ENCODE results near the gene REPIN1. TPM values are rescaled to one million over a fixed set of nuclear protein-coding genes. Genes with fewer than 3 reads are reported as not detected.

The REPIN1 gene
- total RNA-seq, 1 experiment from 2014 or later = 106 TPM

DNA sequence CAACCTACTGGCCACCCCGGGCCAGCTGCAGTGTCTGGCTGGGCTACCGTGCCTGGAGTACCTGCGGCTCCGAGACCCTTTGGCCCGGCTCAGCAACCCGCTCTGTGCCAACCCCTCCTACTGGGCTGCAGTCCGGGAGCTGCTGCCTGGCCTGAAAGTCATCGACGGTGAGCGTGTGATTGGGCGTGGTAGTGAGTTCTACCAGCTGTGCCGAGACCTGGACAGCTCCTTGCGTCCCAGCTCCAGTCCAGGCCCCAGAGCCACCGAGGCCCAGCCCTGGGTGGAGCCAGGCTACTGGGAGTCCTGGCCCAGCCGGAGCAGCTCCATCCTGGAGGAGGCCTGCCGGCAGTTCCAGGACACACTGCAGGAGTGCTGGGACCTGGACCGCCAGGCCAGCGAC lies 31.4 kb upstream of the REPIN1 start:
- H4K20me1 ChIP-seq (ENCODE audit: insufficient read depth) = no peaks in the 10 kb centered on the region
- H3K4me1 ChIP-seq (ENCODE audit: control insufficient read depth in 1 of 2, insufficient read depth in 2 of 2, low read length in 2 of 2) = no peaks in the 10 kb centered on the region
- H3K36me3 ChIP-seq (ENCODE audit: control insufficient read depth in 1 of 2, insufficient read depth in 2 of 2, low read length in 2 of 2) = no peaks in the 10 kb centered on the region
- intact Hi-C loops (cut with micrococcal nuclease) = no loop called here
- H3K9ac ChIP-seq (ENCODE audit: low read length) = no peak overlapping the region
- POLR2A ChIA-PET = no interaction called here
- ATAC-seq (no peak), DNase-seq (ENCODE audit: low read depth, low spot score) (no peak)
- BruUV-seq (replicated peaks) = no TSS peak
- no peaks in the 10 kb centered on the region for H3K9me3 ChIP-seq (ENCODE audit: control insufficient read depth in 1 of 2, insufficient read depth in 1 of 2, low read depth in 1 of 2, low read length in 2 of 2)
- no peaks in the 10 kb centered on the region for H3K27me3 ChIP-seq (ENCODE audit: insufficient read depth, low read length)
- TF ChIP-seq EZH2 (IDR thresholded peaks at IDR 0.05) (no peak), ZFX (IDR thresholded peaks at IDR 0.05) (no peak), JUND (IDR thresholded peaks at IDR 0.05) (no peak), SIN3A (IDR thresholded peaks at IDR 0.05; ENCODE audit: low read depth) (no peak), EGR1 (IDR thresholded peaks at IDR 0.05; ENCODE audit: low read depth) (no peak), CEBPB (IDR thresholded peaks at IDR 0.05; ENCODE audit: low read depth) (no peak), POLR2AphosphoS5 (IDR thresholded peaks at IDR 0.05; ENCODE audit: low read depth, low read length) (no peak), SP1 (IDR thresholded peaks at IDR 0.05; ENCODE audit: low read depth) (no peak), FOSL1 (IDR thresholded peaks at IDR 0.05; ENCODE audit: low read depth) (no peak), RAD21 (IDR thresholded peaks at IDR 0.05; ENCODE audit: low read depth) (no peak), ZNF274 (IDR thresholded peaks at IDR 0.05; ENCODE audit: low read depth, low read length) (no peak), TCF7L2 (IDR thresholded peaks at IDR 0.05; ENCODE audit: borderline replicate concordance, extremely low read depth, insufficient read depth, insufficient read length) (no peak), EZH2phosphoT487 (IDR thresholded peaks at IDR 0.05; ENCODE audit: borderline replicate concordance) (no peak), CBX3 (IDR thresholded peaks at IDR 0.05; ENCODE audit: low read depth) (no peak), YY1 (IDR thresholded peaks at IDR 0.05; ENCODE audit: extremely low read depth, insufficient replicate concordance, low read depth, low read length) (no peak)
- TF ChIP-seq, protein P1, sequence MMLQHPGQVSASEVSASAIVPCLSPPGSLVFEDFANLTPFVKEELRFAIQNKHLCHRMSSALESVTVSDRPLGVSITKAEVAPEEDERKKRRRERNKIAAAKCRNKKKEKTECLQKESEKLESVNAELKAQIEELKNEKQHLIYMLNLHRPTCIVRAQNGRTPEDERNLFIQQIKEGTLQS (IDR thresholded peaks at IDR 0.05) = no peak
- TF ChIP-seq, protein P2, sequence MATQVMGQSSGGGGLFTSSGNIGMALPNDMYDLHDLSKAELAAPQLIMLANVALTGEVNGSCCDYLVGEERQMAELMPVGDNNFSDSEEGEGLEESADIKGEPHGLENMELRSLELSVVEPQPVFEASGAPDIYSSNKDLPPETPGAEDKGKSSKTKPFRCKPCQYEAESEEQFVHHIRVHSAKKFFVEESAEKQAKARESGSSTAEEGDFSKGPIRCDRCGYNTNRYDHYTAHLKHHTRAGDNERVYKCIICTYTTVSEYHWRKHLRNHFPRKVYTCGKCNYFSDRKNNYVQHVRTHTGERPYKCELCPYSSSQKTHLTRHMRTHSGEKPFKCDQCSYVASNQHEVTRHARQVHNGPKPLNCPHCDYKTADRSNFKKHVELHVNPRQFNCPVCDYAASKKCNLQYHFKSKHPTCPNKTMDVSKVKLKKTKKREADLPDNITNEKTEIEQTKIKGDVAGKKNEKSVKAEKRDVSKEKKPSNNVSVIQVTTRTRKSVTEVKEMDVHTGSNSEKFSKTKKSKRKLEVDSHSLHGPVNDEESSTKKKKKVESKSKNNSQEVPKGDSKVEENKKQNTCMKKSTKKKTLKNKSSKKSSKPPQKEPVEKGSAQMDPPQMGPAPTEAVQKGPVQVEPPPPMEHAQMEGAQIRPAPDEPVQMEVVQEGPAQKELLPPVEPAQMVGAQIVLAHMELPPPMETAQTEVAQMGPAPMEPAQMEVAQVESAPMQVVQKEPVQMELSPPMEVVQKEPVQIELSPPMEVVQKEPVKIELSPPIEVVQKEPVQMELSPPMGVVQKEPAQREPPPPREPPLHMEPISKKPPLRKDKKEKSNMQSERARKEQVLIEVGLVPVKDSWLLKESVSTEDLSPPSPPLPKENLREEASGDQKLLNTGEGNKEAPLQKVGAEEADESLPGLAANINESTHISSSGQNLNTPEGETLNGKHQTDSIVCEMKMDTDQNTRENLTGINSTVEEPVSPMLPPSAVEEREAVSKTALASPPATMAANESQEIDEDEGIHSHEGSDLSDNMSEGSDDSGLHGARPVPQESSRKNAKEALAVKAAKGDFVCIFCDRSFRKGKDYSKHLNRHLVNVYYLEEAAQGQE (IDR thresholded peaks at IDR 0.05; ENCODE audit: low read depth) = no peak
- TF ChIP-seq, protein P3, sequence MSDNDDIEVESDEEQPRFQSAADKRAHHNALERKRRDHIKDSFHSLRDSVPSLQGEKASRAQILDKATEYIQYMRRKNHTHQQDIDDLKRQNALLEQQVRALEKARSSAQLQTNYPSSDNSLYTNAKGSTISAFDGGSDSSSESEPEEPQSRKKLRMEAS (IDR thresholded peaks at IDR 0.05) = no peak
- H3K4me2 ChIP-seq (ENCODE audit: low read length) = no peak overlapping the region
- H3K9me2 ChIP-seq (ENCODE audit: insufficient read depth) = no peaks in the 10 kb centered on the region
- no peak overlapping the region for H3K27ac ChIP-seq (ENCODE audit: low read depth, low read length)
- CTCF ChIA-PET = no interaction called here
- RAD21 ChIA-PET (ENCODE audit: low non-redundant PET in 1 of 2, low total read pairs in 2 of 2, uncharacterized antibody in 2 of 2, unreplicated experiment in 2 of 2) = no interaction called here
- H2AFZ ChIP-seq (ENCODE audit: low read depth, low read length, poor library complexity, severe bottlenecking) = no peak overlapping the region
- H3K79me2 ChIP-seq (ENCODE audit: insufficient read depth, low read length) = no peaks in the 10 kb centered on the region
- no peak overlapping the region for H3K4me3 ChIP-seq (replicated peaks in 1 of 2; ENCODE audit: low read depth in 1 of 2, low read length in 2 of 2)
